Astrocyte of the spinal cord (primary cell): Measurements from ENCODE around the gene NANOS1.

Source experiments
- DNase-seq: peaks from one replicate; pipeline ENCODE4 v3.0.0; 2011; ENCODE audit warnings: low read depth, low spot score
- H3K4me3 ChIP-seq: 2 replicates; pipeline ENCODE4 v1.5.1; 2011; ENCODE audit warnings: low read depth, mild to moderate bottlenecking, low read length, moderate library complexity
- in situ Hi-C: cut with HindIII; loops from 2 replicates; pipeline ENCODE4 v1.10.0; 2017; ENCODE audit warnings: low sequenced_read_pairs
- TF ChIP-seq, protein P1 (sequence below): IDR thresholded peaks from 2 replicates; pipeline ENCODE4 v1.5.1; 2012; ENCODE audit warnings: low read depth, mild to moderate bottlenecking, low read length, inconsistent platforms

NANOS1 gene

DNA sequence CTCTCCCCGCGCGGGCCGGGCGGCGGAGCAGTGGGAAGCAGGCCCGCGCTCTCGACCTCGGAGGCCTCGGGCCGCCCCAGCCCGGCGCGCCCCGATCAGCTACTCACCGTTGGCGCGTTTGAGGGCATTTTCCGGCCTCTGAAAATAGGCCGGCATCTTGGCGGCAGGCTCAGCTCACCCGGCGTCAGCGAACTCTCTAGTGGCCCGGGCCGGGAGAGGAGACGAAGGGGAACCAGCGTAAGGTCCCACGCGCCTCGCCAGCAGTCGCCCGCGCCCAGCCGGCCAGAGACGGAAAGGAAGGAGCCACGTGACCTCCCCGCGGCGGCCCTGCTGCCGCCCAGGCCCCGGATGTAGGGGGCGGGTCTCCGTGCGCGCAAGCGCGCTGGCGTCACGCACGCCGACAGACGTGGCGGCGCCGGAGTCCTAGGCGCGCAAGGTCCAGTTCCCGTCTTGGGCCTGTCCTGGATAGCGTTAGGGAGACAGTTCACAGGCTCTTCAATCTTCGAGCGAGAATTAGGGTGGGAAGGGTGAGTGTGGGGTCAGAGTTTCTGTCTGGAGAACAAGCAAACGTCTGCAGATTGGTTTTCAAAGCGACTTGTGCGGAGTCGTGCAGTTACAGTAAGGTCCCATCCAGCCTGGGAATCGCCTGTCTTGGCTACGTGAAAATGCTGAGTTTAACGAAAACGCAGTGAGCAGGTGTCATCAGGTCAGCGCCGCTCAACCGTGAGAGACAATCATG is 51.2 kb downstream of the NANOS1 start, which contains the start of gene EIF3A:
TSS of gene EIF3A (minus strand) at position 297 of the 739 bp plus-strand sequence. CDS start at position 156, 141 bp downstream.
- in situ Hi-C loops = no loop called here
- peak within 1 kb of the TSS; percentile 96 for H3K4me3 ChIP-seq
- TF ChIP-seq, protein P1, sequence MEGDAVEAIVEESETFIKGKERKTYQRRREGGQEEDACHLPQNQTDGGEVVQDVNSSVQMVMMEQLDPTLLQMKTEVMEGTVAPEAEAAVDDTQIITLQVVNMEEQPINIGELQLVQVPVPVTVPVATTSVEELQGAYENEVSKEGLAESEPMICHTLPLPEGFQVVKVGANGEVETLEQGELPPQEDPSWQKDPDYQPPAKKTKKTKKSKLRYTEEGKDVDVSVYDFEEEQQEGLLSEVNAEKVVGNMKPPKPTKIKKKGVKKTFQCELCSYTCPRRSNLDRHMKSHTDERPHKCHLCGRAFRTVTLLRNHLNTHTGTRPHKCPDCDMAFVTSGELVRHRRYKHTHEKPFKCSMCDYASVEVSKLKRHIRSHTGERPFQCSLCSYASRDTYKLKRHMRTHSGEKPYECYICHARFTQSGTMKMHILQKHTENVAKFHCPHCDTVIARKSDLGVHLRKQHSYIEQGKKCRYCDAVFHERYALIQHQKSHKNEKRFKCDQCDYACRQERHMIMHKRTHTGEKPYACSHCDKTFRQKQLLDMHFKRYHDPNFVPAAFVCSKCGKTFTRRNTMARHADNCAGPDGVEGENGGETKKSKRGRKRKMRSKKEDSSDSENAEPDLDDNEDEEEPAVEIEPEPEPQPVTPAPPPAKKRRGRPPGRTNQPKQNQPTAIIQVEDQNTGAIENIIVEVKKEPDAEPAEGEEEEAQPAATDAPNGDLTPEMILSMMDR = no peak
- DNase-seq = peak; percentile 92
